Islet precursor cell (in vitro differentiated cells): ENCODE measurements around the gene TSHZ2.

ENCODE experiments used
- DNase-seq: peaks from one replicate; pipeline ENCODE4 v3.0.0-alpha.2; 2018

TSHZ2 gene

GRCh38 chr20:53070706-53071392, 98.7 kb downstream of the TSHZ2 start:
- no peak for DNase-seq

GRCh38 chr20:53071833-53072232, 99.7 kb downstream of the TSHZ2 start:
- DNase-seq: no peak

- no peak for DNase-seq
Measured at GRCh38 chr20:53072923-53073579, 100.9 kb downstream of the TSHZ2 start.

- DNase-seq: no peak
Measured at GRCh38 chr20:53073636-53074415, 101.7 kb downstream of the TSHZ2 start.

- no peak for DNase-seq
Measured at GRCh38 chr20:53074811-53075314, 102.7 kb downstream of the TSHZ2 start.

- DNase-seq: no peak
Measured at GRCh38 chr20:53076668-53077067, 104.5 kb downstream of the TSHZ2 start.

- no peak for DNase-seq
Measured at GRCh38 chr20:53077373-53078205, 105.4 kb downstream of the TSHZ2 start.

- no peak for DNase-seq
Measured at GRCh38 chr20:53078761-53079160, 106.6 kb downstream of the TSHZ2 start.

GRCh38 chr20:53079261-53079691, 107.1 kb downstream of the TSHZ2 start:
- DNase-seq: no peak

- no peak for DNase-seq
Measured at GRCh38 chr20:53079828-53080686, 107.9 kb downstream of the TSHZ2 start.

GRCh38 chr20:53080687-53080962, 108.5 kb downstream of the TSHZ2 start:
- no peak for DNase-seq

GRCh38 chr20:53080969-53081871, 109.1 kb downstream of the TSHZ2 start:
- DNase-seq: peak; percentile 61

GRCh38 chr20:53081916-53082863, 110.0 kb downstream of the TSHZ2 start:
- no peak for DNase-seq

GRCh38 chr20:53083411-53083810, 111.3 kb downstream of the TSHZ2 start:
- no peak for DNase-seq

- DNase-seq: no peak
Measured at GRCh38 chr20:53084408-53084997, 112.3 kb downstream of the TSHZ2 start.

- DNase-seq: no peak
Measured at GRCh38 chr20:53085720-53086119, 113.6 kb downstream of the TSHZ2 start.

- DNase-seq: no peak
Measured at GRCh38 chr20:53087037-53087777, 115.0 kb downstream of the TSHZ2 start.

GRCh38 chr20:53088786-53089185, 116.6 kb downstream of the TSHZ2 start:
- DNase-seq: peak; percentile 63
